Peyer's patch (tissue), 4 donors: ENCODE measurements around the gene DOCK9. TPM values are rescaled to one million over a fixed set of nuclear protein-coding genes. Genes with fewer than 3 reads are reported as not detected.
A peak's percentile ranks its signal among the peaks of the same experiment; 100 is the strongest.

Experiments used
- DNase-seq, 3 donors: peaks; one replicate each; pipeline ENCODE4 v3.0.0-alpha.2; 2017 to 2019
- H3K27ac ChIP-seq, 4 donors: fragments of 200-600 bp; sonication (generic); one replicate each; pipeline ENCODE4 v1.5.1; 2016 to 2019
- H3K27me3 ChIP-seq, 2 donors: fragments of 200-600 bp; sonication (generic); one replicate each; pipeline ENCODE4 v1.5.1; 2019
- H3K36me3 ChIP-seq, 3 donors: fragments of 200-600 bp; sonication (generic); one replicate each; pipeline ENCODE4 v1.5.1; 2016 to 2019
- H3K4me1 ChIP-seq, 4 donors: fragments of 200-600 bp; sonication (generic); one replicate each; pipeline ENCODE4 v1.5.1; 2016 to 2019
- H3K4me3 ChIP-seq, 4 donors: fragments of 200-600 bp; sonication (generic); 1 replicate in 3 of 4; 2 replicates in 1 of 4; pipeline ENCODE4 v1.5.1; 2016 to 2019; ENCODE audit warnings: mild to moderate bottlenecking in 1 of 4
- H3K9me3 ChIP-seq, 4 donors: fragments of 200-600 bp; sonication (generic); one replicate each; pipeline ENCODE4 v1.5.1; 2016 to 2019; ENCODE audit warnings: mild to moderate bottlenecking in 1 of 4
- CTCF ChIP-seq, 6 experiments: fragments of 450-650 bp in 4 of 6; fragments of 200-600 bp in 2 of 6; sonication (generic) in 1 of 6; IDR thresholded peaks; one replicate each; pipeline ENCODE4 v1.5.1; 2017 to 2019; ENCODE audit warnings: antibody characterized with exemption in 6 of 6, mild to moderate bottlenecking in 3 of 6, moderate library complexity in 1 of 6
- POLR2A ChIP-seq, 2 donors: fragments of 450-650 bp; IDR thresholded peaks; one replicate each; pipeline ENCODE4 v1.5.1; 2017; ENCODE audit warnings: antibody characterized with exemption in 2 of 2, mild to moderate bottlenecking in 2 of 2, moderate library complexity in 2 of 2
- total RNA-seq, 4 donors: library from RNA; depleted of rRNA; stranded (reverse); fragments of >200 nt; gene quantifications; one replicate each; pipeline ENCODE4 v1.1.0, GENCODE V29; 2016

DOCK9 gene
- total RNA-seq, 4 donors from 2014 or later = 52.5 to 166 (median 54.2) TPM

GRCh38 chr13:98783856-98784478 lies 193.9 kb downstream of the DOCK9 start:
- Histone ChIP-seq H3K27me3 (no peaks in the 10 kb centered on the region), H3K27ac (peak overlapping the region in 2 of 4 donors; percentile 72 to 83), H3K4me3 (no peak overlapping the region), H3K9me3 (no peaks in the 10 kb centered on the region), H3K4me1 (peaks cover 0 to 17% (median 2%) of the 10 kb centered on the region in 4 donors), H3K36me3 (no peaks in the 10 kb centered on the region)
- TF ChIP-seq POLR2A (IDR thresholded peaks at IDR 0.05) = no peak
- no peak for TF ChIP-seq CTCF (IDR thresholded peaks at IDR 0.05)
- DNase-seq = peak in 1 of 3 donors; percentile 25

GRCh38 chr13:98782654-98783053 lies 195.2 kb downstream of the DOCK9 start:
- H3K4me1 ChIP-seq = peaks cover 0 to 17% (median 2%) of the 10 kb centered on the region in 4 donors
- H3K4me3 ChIP-seq = no peak overlapping the region
- peak in 1 of 3 donors; percentile 21 for DNase-seq
- no peaks in the 10 kb centered on the region for H3K9me3 ChIP-seq
- H3K27ac ChIP-seq = no peak overlapping the region
- TF ChIP-seq CTCF (IDR thresholded peaks at IDR 0.05) (no peak), POLR2A (IDR thresholded peaks at IDR 0.05) (no peak)
- no peaks in the 10 kb centered on the region for H3K27me3 ChIP-seq
- H3K36me3 ChIP-seq = no peaks in the 10 kb centered on the region

GRCh38 chr13:98781905-98782304 lies 196.0 kb downstream of the DOCK9 start:
- Histone ChIP-seq H3K27me3 (no peaks in the 10 kb centered on the region), H3K4me3 (no peak overlapping the region), H3K27ac (no peak overlapping the region), H3K9me3 (no peaks in the 10 kb centered on the region), H3K36me3 (no peaks in the 10 kb centered on the region), H3K4me1 (peaks cover 0 to 17% (median 2%) of the 10 kb centered on the region in 4 donors)
- peak in 1 of 3 donors; percentile 11 for DNase-seq
- TF ChIP-seq POLR2A (IDR thresholded peaks at IDR 0.05) (no peak), CTCF (IDR thresholded peaks at IDR 0.05) (no peak)

DNA sequence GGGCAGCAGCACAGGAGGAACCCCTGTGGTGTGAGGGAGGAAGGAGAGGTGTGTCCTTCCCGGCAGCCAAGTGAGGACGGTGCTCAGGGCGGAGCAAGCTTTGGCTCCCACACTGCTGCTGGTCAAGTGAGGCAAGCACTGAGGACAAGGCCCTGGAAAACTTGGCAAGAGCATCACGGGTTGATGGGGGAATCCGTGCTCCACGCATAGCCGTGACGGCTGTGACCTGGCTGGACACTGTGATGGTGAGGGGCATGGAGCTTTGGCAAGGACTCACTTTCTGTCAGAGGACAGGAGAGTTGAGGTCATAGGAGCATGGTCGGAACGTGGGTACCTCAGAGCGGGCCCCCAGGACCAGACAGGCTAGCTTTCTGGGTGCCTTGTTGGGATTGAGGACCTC lies 196.4 kb downstream of the DOCK9 start:
- H3K36me3 ChIP-seq = no peaks in the 10 kb centered on the region
- no peaks in the 10 kb centered on the region for H3K27me3 ChIP-seq
- DNase-seq = peak in 1 of 3 donors; percentile 33
- H3K4me1 ChIP-seq = peaks cover 0 to 17% (median 2%) of the 10 kb centered on the region in 4 donors
- no peak overlapping the region for H3K4me3 ChIP-seq
- H3K27ac ChIP-seq = no peak overlapping the region
- H3K9me3 ChIP-seq = no peaks in the 10 kb centered on the region
- TF ChIP-seq POLR2A (IDR thresholded peaks at IDR 0.05) = no peak
- TF ChIP-seq CTCF (IDR thresholded peaks at IDR 0.05) = no peak

DNA sequence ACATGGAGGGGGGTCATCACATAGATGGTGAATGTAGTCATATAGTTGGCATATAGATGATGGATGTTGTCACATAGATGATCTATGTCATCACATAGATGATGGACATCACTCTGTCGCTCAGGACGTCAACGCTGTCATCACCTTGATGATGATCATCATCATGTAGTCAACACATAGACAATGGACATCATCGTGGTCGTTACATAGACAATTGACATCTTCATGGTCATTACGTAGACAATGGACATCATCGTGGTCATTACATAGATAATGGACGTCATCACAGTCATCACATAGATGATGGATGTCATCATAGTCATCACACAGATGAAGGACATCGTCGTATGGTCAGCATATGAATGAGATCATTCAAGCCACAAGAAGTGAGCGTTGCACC lies 196.8 kb downstream of the DOCK9 start:
- no peak for TF ChIP-seq CTCF (IDR thresholded peaks at IDR 0.05)
- TF ChIP-seq POLR2A (IDR thresholded peaks at IDR 0.05) = no peak
- peak in 1 of 3 donors; percentile 6 for DNase-seq
- H3K27me3 ChIP-seq = no peaks in the 10 kb centered on the region
- no peak overlapping the region for H3K4me3 ChIP-seq
- H3K9me3 ChIP-seq = no peaks in the 10 kb centered on the region
- no peaks in the 10 kb centered on the region for H3K36me3 ChIP-seq
- H3K4me1 ChIP-seq = peaks cover 0 to 17% (median 2%) of the 10 kb centered on the region in 4 donors
- H3K27ac ChIP-seq = no peak overlapping the region
